GM12892 (cell line): Measurements from ENCODE around the gene RREB1.

Source experiments
- POLR2A ChIP-seq: IDR thresholded peaks from 2 replicates; pipeline ENCODE4 v1.6.1; 2011; ENCODE audit warnings: low read depth, low read length, control low read depth
- POLR2AphosphoS5 ChIP-seq: IDR thresholded peaks from 2 replicates; pipeline ENCODE4 v1.6.1; 2011; ENCODE audit warnings: low read depth, low read length, control low read depth
- TAF1 ChIP-seq: IDR thresholded peaks from 2 replicates; pipeline ENCODE4 v1.6.1; 2011; ENCODE audit warnings: low read depth, mild to moderate bottlenecking, control low read depth, low read length, borderline replicate concordance

DNA sequence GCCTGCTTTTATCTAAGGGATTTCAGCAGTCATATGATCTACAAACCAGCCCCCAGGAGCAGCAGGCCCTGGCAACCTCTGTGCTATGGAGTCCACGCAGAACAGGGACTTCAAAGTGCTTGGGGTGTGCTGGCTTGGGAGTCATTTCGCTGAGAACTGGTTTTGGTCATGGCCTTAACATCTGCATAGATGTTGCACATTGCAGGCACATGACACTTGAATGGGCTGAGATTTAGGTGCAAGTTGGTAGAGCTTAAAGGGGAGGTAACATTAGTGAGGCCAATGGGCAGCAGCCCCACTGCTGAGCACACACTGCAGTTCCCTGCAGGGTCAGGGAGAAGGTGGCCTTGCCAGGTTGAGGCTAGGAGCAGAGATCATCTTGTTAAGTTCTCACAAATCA is 43.6 kb downstream of the RREB1 start:
- TF ChIP-seq TAF1 (no peak; the same call in 1 of the 2 replicates), POLR2A (no peak), POLR2AphosphoS5 (no peak)
